Cardiac fibroblast (primary cell): ENCODE data around the gene WNT10A.
A peak's percentile ranks its signal among the peaks of the same experiment; 100 is the strongest.

Source experiments
- DNase-seq, 2 donors: peaks; one replicate each; pipeline versions ENCODE4 v3.0.0 to v3.0.0-alpha.2; 2010; ENCODE audit warnings: low read depth in 2 of 2
- H3K4me3 ChIP-seq, 2 donors: replicated peaks in 1 of 2; 1 replicate in 1 of 2; 2 replicates in 1 of 2; pipeline ENCODE4 v1.5.1; 2011; ENCODE audit warnings: low read depth in 2 of 2, low read length in 2 of 2, mild to moderate bottlenecking in 2 of 2, moderate library complexity in 1 of 2
- CTCF ChIP-seq: IDR thresholded peaks from one replicate; pipeline ENCODE4 v1.5.1; 2011; ENCODE audit warnings: low read depth, mild to moderate bottlenecking, low read length, inconsistent platforms

Gene WNT10A

DNA sequence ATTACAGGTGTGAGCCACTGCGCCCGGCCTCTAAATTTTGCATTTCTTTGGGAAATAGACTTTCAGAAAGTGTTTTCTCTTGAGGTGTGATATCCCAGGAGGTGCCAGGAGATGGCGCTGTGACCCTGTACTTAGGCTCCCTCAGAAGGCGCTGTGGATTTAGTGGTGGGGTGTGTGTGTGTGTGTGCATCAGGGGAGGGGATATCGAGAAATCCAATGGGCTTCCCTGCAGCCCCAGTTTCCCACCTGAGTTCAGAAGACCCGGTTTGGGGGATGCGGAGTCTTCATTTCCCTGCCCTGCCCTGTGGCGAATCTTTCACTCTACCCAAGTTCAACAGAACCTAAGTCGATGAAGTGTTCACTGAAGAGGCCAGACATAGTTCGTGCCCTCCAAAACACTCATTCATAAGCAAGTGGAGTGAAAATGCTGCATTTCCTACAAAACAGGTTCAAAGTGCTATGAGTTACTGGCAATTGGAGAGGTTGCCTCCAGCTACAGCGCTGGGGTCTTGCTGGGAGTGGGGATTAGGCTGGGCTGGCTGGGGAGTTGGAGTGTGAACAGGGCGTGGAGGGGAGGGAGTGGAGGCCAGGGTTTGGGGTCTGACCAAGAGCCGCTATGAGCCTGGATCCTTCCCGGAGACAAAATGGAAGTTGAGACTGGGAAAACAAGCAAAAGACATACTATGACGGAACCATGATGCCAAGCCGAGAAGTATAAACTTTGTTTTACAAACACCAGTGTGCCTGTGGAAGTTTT is 27.6 kb upstream of the WNT10A start:
- peak; percentile 76 for TF ChIP-seq CTCF
- H3K4me3 ChIP-seq, result no peak overlapping the region
- peak; percentile 67 to 75 for DNase-seq

GRCh38 chr2:218853766-218854165 is 26.9 kb upstream of the WNT10A start:
- no peak for TF ChIP-seq CTCF
- no peak overlapping the region for H3K4me3 ChIP-seq
- DNase-seq, result peak; percentile 24 to 43

- no peak for TF ChIP-seq CTCF
- DNase-seq, result no peak
- H3K4me3 ChIP-seq, result no peak overlapping the region
These were observed 25.8 kb upstream of the WNT10A start for GRCh38 chr2:218854860-218855259.

- TF ChIP-seq CTCF, result no peak
- H3K4me3 ChIP-seq, result no peak overlapping the region
- no peak for DNase-seq
These were observed 25.1 kb upstream of the WNT10A start for GRCh38 chr2:218855305-218856166.

GRCh38 chr2:218856167-218856895 is 24.3 kb upstream of the WNT10A start:
- no peak for TF ChIP-seq CTCF
- DNase-seq, result no peak
- H3K4me3 ChIP-seq, result no peak overlapping the region

DNA sequence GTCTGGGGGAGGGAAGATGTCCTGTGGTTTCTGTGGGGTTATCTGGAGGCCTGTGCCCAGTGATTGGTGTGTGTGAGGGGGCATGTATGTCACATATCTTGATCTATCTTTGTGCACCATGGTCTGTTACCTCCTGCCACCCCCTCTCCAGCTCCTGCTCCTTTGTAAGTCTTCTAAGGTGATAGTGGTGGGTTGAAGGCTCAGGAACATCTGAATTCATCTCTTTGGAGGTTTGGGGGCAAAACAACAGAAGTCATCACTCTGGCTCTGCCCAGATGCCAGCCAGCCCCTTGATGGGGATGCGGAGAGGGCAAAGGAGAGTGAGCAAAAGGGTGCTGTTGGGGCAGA is 23.8 kb upstream of the WNT10A start:
- no peak for TF ChIP-seq CTCF
- no peak overlapping the region for H3K4me3 ChIP-seq
- DNase-seq, result no peak
